OCI-LY1 (cell line): ENCODE results near the gene ADCY2.
A peak's percentile ranks its signal among the peaks of the same experiment; 100 is the strongest.

ENCODE experiments used
- H2AFZ ChIP-seq: fragments of 200-600 bp; sonication (generic), shearing (Covaris generic); 2 replicates; pipeline ENCODE4 v1.6.0; 2014; ENCODE audit warnings: antibody characterized with exemption, mild to moderate bottlenecking, low read length
- H3F3A ChIP-seq: fragments of 200-600 bp; sonication (generic), shearing (Covaris generic); 2 replicates; pipeline ENCODE4 v1.6.0; 2014; ENCODE audit warnings: mild to moderate bottlenecking, antibody characterized with exemption, low read length, moderate library complexity; ENCODE audit not compliant: insufficient read depth
- H3K27ac ChIP-seq: fragments of 200-600 bp; sonication (generic); 2 replicates; pipeline ENCODE4 v1.5.1; 2014; ENCODE audit warnings: low read length, mixed run types, mild to moderate bottlenecking, low read depth; ENCODE audit not compliant: poor library complexity, severe bottlenecking
- H3K27me3 ChIP-seq: fragments of 200-600 bp; sonication (generic); 2 replicates; pipeline ENCODE4 v1.6.0; 2014; ENCODE audit warnings: antibody characterized with exemption, mild to moderate bottlenecking, low read length, moderate library complexity; ENCODE audit not compliant: insufficient read depth
- H3K36me3 ChIP-seq: fragments of 200-600 bp; sonication (generic); 2 replicates; pipeline ENCODE4 v1.6.1; 2014; ENCODE audit warnings: mild to moderate bottlenecking, antibody characterized with exemption, low read length, moderate library complexity, mixed read lengths; ENCODE audit not compliant: insufficient read depth
- H3K4me1 ChIP-seq: fragments of 200-600 bp; sonication (generic); 2 replicates; pipeline ENCODE4 v1.5.1; 2014; ENCODE audit warnings: mild to moderate bottlenecking, low read length, moderate library complexity; ENCODE audit not compliant: insufficient read depth, severe bottlenecking
- H3K4me2 ChIP-seq: fragments of 200-600 bp; sonication (generic), shearing (Covaris generic); 2 replicates; pipeline ENCODE4 v1.6.1; 2014; ENCODE audit warnings: low read length
- H3K4me3 ChIP-seq: fragments of 200-600 bp; sonication (generic); 2 replicates; pipeline ENCODE4 v1.5.1; 2014; ENCODE audit warnings: low read length, low read depth, mild to moderate bottlenecking, mixed read lengths; ENCODE audit not compliant: poor library complexity, severe bottlenecking
- H3K79me2 ChIP-seq: fragments of 200-600 bp; shearing (Covaris generic); 2 replicates; pipeline ENCODE4 v1.6.1; 2016; ENCODE audit warnings: mixed run types, low read length, mixed read lengths; ENCODE audit not compliant: insufficient read depth
- H3K9ac ChIP-seq: fragments of 200-600 bp; sonication (generic), shearing (Covaris generic); 2 replicates; pipeline ENCODE4 v1.6.1; 2014; ENCODE audit warnings: mild to moderate bottlenecking, low read length, mixed read lengths
- H3K9me2 ChIP-seq: fragments of 200-600 bp; sonication (generic), shearing (Covaris generic); 2 replicates; pipeline ENCODE4 v1.6.1; 2014; ENCODE audit warnings: low read depth, mild to moderate bottlenecking, low read length, mixed read lengths
- H3K9me3 ChIP-seq: fragments of 200-600 bp; shearing (Covaris generic); 2 replicates; pipeline ENCODE4 v1.6.1; 2014; ENCODE audit warnings: low read length, mixed read lengths
- H4K20me1 ChIP-seq: fragments of 200-600 bp; sonication (generic), shearing (Covaris generic); 2 replicates; pipeline ENCODE4 v1.6.0; 2016; ENCODE audit warnings: mild to moderate bottlenecking, low read length; ENCODE audit not compliant: insufficient read depth
- EZH2 ChIP-seq: fragments of 200-600 bp; sonication (generic), shearing (Covaris generic); IDR thresholded peaks from 2 replicates; pipeline ENCODE4 v1.8.0; 2017; ENCODE audit warnings: borderline replicate concordance, mixed run types, mild to moderate bottlenecking, antibody characterized with exemption, low read length, moderate library complexity, mixed read lengths
- TF ChIP-seq, protein P1 (sequence below): fragments of 200-600 bp; sonication (generic), shearing (Covaris generic); IDR thresholded peaks from 2 replicates; pipeline ENCODE4 v1.5.1; 2017; ENCODE audit warnings: mild to moderate bottlenecking, antibody characterized with exemption, low read length, moderate library complexity, mixed read lengths

ADCY2 gene

DNA sequence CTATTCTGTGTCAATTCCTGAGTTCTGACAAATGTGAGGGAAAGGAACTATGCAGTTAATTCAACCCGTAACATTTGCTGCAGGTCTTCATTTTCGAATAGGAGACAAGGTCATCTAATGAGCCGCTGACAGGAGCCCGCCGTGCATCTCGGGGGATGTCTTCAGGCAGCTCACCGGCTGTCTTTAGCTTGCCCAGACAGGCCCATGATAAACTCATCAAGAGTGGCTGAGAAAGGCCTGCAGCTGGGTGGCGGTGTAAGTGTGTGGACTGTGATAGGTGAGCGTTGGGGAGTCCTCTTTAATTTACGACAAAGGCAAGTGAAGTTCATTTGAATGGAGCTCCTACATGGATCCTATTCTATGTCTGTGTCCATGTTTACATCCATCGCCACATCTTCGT is 190.5 kb downstream of the ADCY2 start:
- no peaks in the 10 kb centered on the region for H3K9me3 ChIP-seq

DNA sequence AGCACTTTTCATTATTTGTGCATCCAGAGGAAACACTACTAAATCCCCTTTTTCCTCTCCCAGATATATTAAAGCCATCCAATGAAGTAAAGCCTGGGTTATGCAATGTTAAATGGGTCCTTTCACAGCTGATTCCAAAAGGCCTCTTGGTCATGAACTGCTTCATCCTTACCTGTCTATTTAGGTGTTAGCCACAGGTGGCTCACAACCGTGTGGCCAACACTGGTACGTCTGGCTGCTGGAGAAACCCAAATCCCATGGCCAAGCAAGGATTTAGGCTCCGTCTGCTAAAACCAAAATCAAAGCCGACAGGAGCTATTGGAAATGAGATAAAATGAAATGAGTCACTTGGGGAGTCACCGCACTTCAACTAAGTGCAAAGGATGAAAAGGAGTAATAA is 193.9 kb downstream of the ADCY2 start:
- H3K27me3 ChIP-seq: no peaks in the 10 kb centered on the region
- no peaks in the 10 kb centered on the region for H3K79me2 ChIP-seq
- no peak overlapping the region for H3K4me3 ChIP-seq
- TF ChIP-seq EZH2: no peak
- TF ChIP-seq, protein P1, sequence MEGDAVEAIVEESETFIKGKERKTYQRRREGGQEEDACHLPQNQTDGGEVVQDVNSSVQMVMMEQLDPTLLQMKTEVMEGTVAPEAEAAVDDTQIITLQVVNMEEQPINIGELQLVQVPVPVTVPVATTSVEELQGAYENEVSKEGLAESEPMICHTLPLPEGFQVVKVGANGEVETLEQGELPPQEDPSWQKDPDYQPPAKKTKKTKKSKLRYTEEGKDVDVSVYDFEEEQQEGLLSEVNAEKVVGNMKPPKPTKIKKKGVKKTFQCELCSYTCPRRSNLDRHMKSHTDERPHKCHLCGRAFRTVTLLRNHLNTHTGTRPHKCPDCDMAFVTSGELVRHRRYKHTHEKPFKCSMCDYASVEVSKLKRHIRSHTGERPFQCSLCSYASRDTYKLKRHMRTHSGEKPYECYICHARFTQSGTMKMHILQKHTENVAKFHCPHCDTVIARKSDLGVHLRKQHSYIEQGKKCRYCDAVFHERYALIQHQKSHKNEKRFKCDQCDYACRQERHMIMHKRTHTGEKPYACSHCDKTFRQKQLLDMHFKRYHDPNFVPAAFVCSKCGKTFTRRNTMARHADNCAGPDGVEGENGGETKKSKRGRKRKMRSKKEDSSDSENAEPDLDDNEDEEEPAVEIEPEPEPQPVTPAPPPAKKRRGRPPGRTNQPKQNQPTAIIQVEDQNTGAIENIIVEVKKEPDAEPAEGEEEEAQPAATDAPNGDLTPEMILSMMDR: no peak
- no peaks in the 10 kb centered on the region for H3F3A ChIP-seq
- H3K9me3 ChIP-seq: no peaks in the 10 kb centered on the region
- H3K27ac ChIP-seq: no peak overlapping the region
- no peak overlapping the region for H3K4me2 ChIP-seq
- no peaks in the 10 kb centered on the region for H3K9me2 ChIP-seq
- no peaks in the 10 kb centered on the region for H3K36me3 ChIP-seq
- no peak overlapping the region for H2AFZ ChIP-seq
- no peaks in the 10 kb centered on the region for H3K4me1 ChIP-seq
- H3K9ac ChIP-seq: no peak overlapping the region
- no peaks in the 10 kb centered on the region for H4K20me1 ChIP-seq

More for the DNA sequence above, 190.5 kb downstream of the ADCY2 start:
- no peak overlapping the region for H3K4me2 ChIP-seq
- no peak overlapping the region for H3K9ac ChIP-seq
- no peaks in the 10 kb centered on the region for H3K9me2 ChIP-seq
- no peaks in the 10 kb centered on the region for H3K27me3 ChIP-seq
- H3K36me3 ChIP-seq: no peaks in the 10 kb centered on the region
- no peaks in the 10 kb centered on the region for H3K4me1 ChIP-seq
- H4K20me1 ChIP-seq: no peaks in the 10 kb centered on the region
- no peak overlapping the region for H3K4me3 ChIP-seq
- no peaks in the 10 kb centered on the region for H3K79me2 ChIP-seq
- no peaks in the 10 kb centered on the region for H3F3A ChIP-seq
- no peak for TF ChIP-seq EZH2
- TF ChIP-seq, protein P1: no peak
- no peak overlapping the region for H3K27ac ChIP-seq
- H2AFZ ChIP-seq: no peak overlapping the region

DNA sequence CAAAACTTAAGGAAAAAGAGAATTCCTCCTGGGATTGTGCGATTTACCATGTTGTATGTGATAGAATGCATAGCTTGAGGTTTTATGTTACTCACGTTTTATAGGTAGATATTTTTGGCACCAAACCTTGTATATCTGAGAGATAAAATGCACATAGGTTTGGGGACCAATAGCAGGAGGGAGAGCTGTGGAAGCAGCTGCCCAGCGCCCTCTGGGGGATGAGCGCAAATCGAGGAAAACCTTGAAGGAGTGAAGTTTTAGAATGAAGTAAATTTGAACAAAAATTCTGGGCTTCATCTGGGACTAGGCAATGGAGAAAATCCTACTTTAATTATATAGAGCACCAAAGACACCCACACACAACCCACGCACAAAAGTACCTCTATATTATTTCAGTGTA is 197.0 kb downstream of the ADCY2 start:
- no peak overlapping the region for H3K4me3 ChIP-seq
- no peaks in the 10 kb centered on the region for H3K27me3 ChIP-seq
- H3K79me2 ChIP-seq: no peaks in the 10 kb centered on the region
- H3K27ac ChIP-seq: no peak overlapping the region
- H3F3A ChIP-seq: no peaks in the 10 kb centered on the region
- H3K4me1 ChIP-seq: no peaks in the 10 kb centered on the region
- H3K9ac ChIP-seq: no peak overlapping the region
- no peak overlapping the region for H3K4me2 ChIP-seq
- no peaks in the 10 kb centered on the region for H3K36me3 ChIP-seq
- H2AFZ ChIP-seq: no peak overlapping the region
- no peaks in the 10 kb centered on the region for H4K20me1 ChIP-seq
- no peaks in the 10 kb centered on the region for H3K9me2 ChIP-seq
- H3K9me3 ChIP-seq: no peaks in the 10 kb centered on the region
- TF ChIP-seq, protein P1: peak; percentile 47
- TF ChIP-seq EZH2: no peak
